Keratinocyte (primary cell): ENCODE results near the gene DEXI. TPM values are rescaled to one million over a fixed set of nuclear protein-coding genes. Genes with fewer than 3 reads are reported as not detected.

ENCODE experiments used
- DNase-seq: peaks from one replicate; pipeline ENCODE4 v3.0.0-alpha.2; 2011; ENCODE audit warnings: low read depth, missing footprints, low spot score
- FAIRE-seq: peaks from 2 replicates; lab custom pipeline; 2011; peaks lifted over from hg19 to GRCh38; lab: Jason Lieb, UNC
- H2AFZ ChIP-seq: 2 replicates; pipeline ENCODE4 v1.6.0; 2012; ENCODE audit warnings: low read length, control low read depth, inconsistent platforms; ENCODE audit not compliant: control insufficient read depth
- H3K27ac ChIP-seq: 2 replicates; pipeline ENCODE4 v1.5.1; 2011; ENCODE audit warnings: low read length; ENCODE audit not compliant: control insufficient read depth, insufficient read depth
- H3K27me3 ChIP-seq: 3 replicates; pipeline ENCODE4 v1.6.0; 2011; ENCODE audit warnings: low read length; ENCODE audit not compliant: control insufficient read depth, insufficient read depth; ENCODE audit errors: extremely low read depth
- H3K36me3 ChIP-seq, 2 experiments: 2 replicates in 1 of 2; 3 replicates in 1 of 2; pipeline ENCODE4 v1.5.1; 2011; ENCODE audit warnings: low read length in 2 of 2, mild to moderate bottlenecking in 1 of 2; ENCODE audit not compliant: control insufficient read depth in 2 of 2, insufficient read depth in 2 of 2; ENCODE audit errors: extremely low read depth in 1 of 2
- H3K4me1 ChIP-seq: 3 replicates; pipeline ENCODE4 v1.5.1; 2011; ENCODE audit warnings: low read length; ENCODE audit not compliant: control insufficient read depth, insufficient read depth; ENCODE audit errors: extremely low read depth
- H3K4me2 ChIP-seq: 3 replicates; pipeline ENCODE4 v1.6.0; 2011; ENCODE audit warnings: low read depth, low read length; ENCODE audit not compliant: control insufficient read depth, insufficient read depth; ENCODE audit errors: extremely low read depth
- H3K4me3 ChIP-seq, 3 experiments: fragments of 200-600 bp in 1 of 3; sonication (generic) in 1 of 3; 2 replicates in 2 of 3; 3 replicates in 1 of 3; pipeline ENCODE4 v1.5.1; 2011 to 2016; ENCODE audit warnings: low read length in 3 of 3, mild to moderate bottlenecking in 3 of 3, control low read depth in 2 of 3, inconsistent platforms in 1 of 3, low read depth in 1 of 3, mixed read lengths in 1 of 3, mixed run types in 1 of 3, moderate library complexity in 1 of 3; ENCODE audit not compliant: control insufficient read depth in 2 of 3, insufficient read depth in 2 of 3; ENCODE audit errors: extremely low read depth in 1 of 3
- H3K79me2 ChIP-seq: 2 replicates; pipeline ENCODE4 v1.6.0; 2012; ENCODE audit warnings: low read length; ENCODE audit not compliant: control insufficient read depth, insufficient read depth
- H3K9ac ChIP-seq: 3 replicates; pipeline ENCODE4 v1.6.0; 2011; ENCODE audit warnings: low read length; ENCODE audit not compliant: control insufficient read depth, insufficient read depth; ENCODE audit errors: extremely low read depth
- H3K9me1 ChIP-seq: 3 replicates; pipeline ENCODE4 v1.6.0; 2011; ENCODE audit warnings: low read length; ENCODE audit not compliant: control insufficient read depth, insufficient read depth; ENCODE audit errors: extremely low read depth
- H3K9me3 ChIP-seq: 2 replicates; pipeline ENCODE4 v1.5.1; 2012; ENCODE audit warnings: low read depth, low read length; ENCODE audit not compliant: control insufficient read depth
- H4K20me1 ChIP-seq: 3 replicates; pipeline ENCODE4 v1.6.0; 2011; ENCODE audit warnings: low read length; ENCODE audit not compliant: control insufficient read depth, insufficient read depth; ENCODE audit errors: extremely low read depth
- CTCF ChIP-seq, 3 experiments: IDR thresholded peaks in 1 of 3; conservative IDR thresholded peaks in 1 of 3; optimal IDR thresholded peaks in 1 of 3; 2 replicates in 2 of 3; 3 replicates in 1 of 3; pipeline versions ENCODE3 to v1.5.1; 2011; ENCODE audit warnings: low read length in 3 of 3, mild to moderate bottlenecking in 3 of 3, moderate library complexity in 2 of 3, control low read depth in 1 of 3, inconsistent platforms in 1 of 3; ENCODE audit not compliant: insufficient read depth in 2 of 3; ENCODE audit errors: extremely low read depth in 1 of 3
- EZH2 ChIP-seq: IDR thresholded peaks from one replicate; pipeline ENCODE4 v1.6.1; 2012; ENCODE audit warnings: inconsistent platforms, mild to moderate bottlenecking, low read length, moderate library complexity
- dilution Hi-C: fragments of 300-500 bp; cut with MboI; formaldehyde crosslinking; loops from one replicate; pipeline ENCODE4 v1.7.0; 2020; ENCODE audit warnings: low sequenced_read_pairs; ENCODE audit not compliant: extremely low pct_ligation_motif_present
- polyA plus RNA-seq, 5 experiments: library from polyadenylated mRNA; depleted of rRNA in 3 of 5; stranded (reverse) in 3 of 5; stranded (forward) in 1 of 5; unstranded in 1 of 5; fragments of >200 nt; gene quantifications; 1 replicate in 1 of 5; 2 replicates in 3 of 5; 3 replicates in 1 of 5; pipeline versions ENCODE4 v1.2.1 to v1.2.3, GENCODE V29; 2011 to 2012; ENCODE audit warnings: missing spikeins in 2 of 5, low read depth in 1 of 5, low replicate concordance in 1 of 5

Gene DEXI
- polyA plus RNA-seq, 1 donor (not counting 4 experiments of a cell fraction or from before 2014, with no cell fraction given): 25.9 TPM

GRCh38 chr16:10951026-10951425 is 8.8 kb upstream of the DEXI start:
- no peaks in the 10 kb centered on the region for H3K27me3 ChIP-seq
- H2AFZ ChIP-seq: no peak overlapping the region
- H3K4me2 ChIP-seq: no peak overlapping the region
- peaks cover 15% of the 10 kb centered on the region for H4K20me1 ChIP-seq
- peaks cover 27% of the 10 kb centered on the region for H3K4me1 ChIP-seq
- no peaks in the 10 kb centered on the region for H3K36me3 ChIP-seq
- H3K9me3 ChIP-seq: no peaks in the 10 kb centered on the region
- no peak overlapping the region for H3K4me3 ChIP-seq
- H3K27ac ChIP-seq: no peak overlapping the region
- H3K79me2 ChIP-seq: peaks cover 60% of the 10 kb centered on the region
- TF ChIP-seq CTCF (optimal IDR thresholded peaks at IDR 0.05 in 1 of 3, IDR thresholded peaks at IDR 0.05 in 1 of 3, conservative IDR thresholded peaks at IDR 0.05 in 1 of 3; ENCODE audit: extremely low read depth in 1 of 3, insufficient read depth in 2 of 3, low read length in 3 of 3) (no peak), EZH2 (no peak)
- H3K9ac ChIP-seq: no peak overlapping the region
- DNase-seq (no peak), FAIRE-seq (no peak)
- dilution Hi-C loops: no loop called here
- peaks cover 9% of the 10 kb centered on the region for H3K9me1 ChIP-seq

- Histone ChIP-seq H2AFZ (no peak overlapping the region), H3K4me3 (no peak overlapping the region), H3K79me2 (peaks cover 61% of the 10 kb centered on the region), H3K9ac (no peak overlapping the region), H3K9me3 (no peaks in the 10 kb centered on the region), H3K36me3 (no peaks in the 10 kb centered on the region), H3K27ac (peak overlapping the region; percentile 22), H3K4me2 (peak overlapping the region; percentile 38), H3K27me3 (no peaks in the 10 kb centered on the region), H3K9me1 (peaks cover 9% of the 10 kb centered on the region), H4K20me1 (peaks cover 15% of the 10 kb centered on the region), H3K4me1 (peaks cover 34% of the 10 kb centered on the region)
- DNase-seq: no peak
- no peak for TF ChIP-seq EZH2
- no peak for FAIRE-seq
- dilution Hi-C loops: no loop called here
Measured at GRCh38 chr16:10950393-10950792, 8.1 kb upstream of the DEXI start.

DNA sequence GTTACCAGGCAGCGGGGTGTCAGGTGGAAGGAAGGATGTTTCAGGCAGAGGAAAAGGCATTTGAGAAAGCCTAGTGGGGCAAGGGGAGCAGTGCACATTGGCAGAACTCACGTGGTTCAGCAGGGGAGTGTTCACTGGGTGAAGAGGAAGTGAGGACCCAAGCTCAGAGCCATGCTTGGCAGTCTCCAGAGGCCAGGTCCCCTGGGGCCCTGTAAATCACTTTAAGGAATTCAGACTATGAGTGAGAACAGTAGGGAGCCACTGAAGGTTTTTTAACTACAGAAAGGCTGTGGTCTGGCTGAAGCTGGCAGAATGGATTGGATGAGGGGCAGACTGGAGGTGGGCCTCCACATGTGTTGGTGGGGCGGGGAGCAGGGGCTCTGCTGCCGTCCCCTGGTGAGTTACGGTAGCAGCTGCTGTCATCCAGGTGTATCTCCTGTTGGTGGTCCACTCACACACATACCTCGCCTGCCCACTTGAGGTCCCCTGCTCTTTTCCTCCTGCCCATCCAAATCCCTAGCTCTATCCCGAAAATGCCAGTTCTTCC is 7.2 kb upstream of the DEXI start:
- H3K36me3 ChIP-seq: no peaks in the 10 kb centered on the region
- no peak for DNase-seq

More for the DNA sequence above, 7.2 kb upstream of the DEXI start:
- dilution Hi-C loops: no loop called here
- H3K79me2 ChIP-seq: peaks cover 61% of the 10 kb centered on the region
- H3K4me3 ChIP-seq: no peak overlapping the region
- no peak overlapping the region for H2AFZ ChIP-seq
- peaks cover 9% of the 10 kb centered on the region for H3K9me1 ChIP-seq
- no peaks in the 10 kb centered on the region for H3K9me3 ChIP-seq
- no peaks in the 10 kb centered on the region for H3K27me3 ChIP-seq
- no peak overlapping the region for H3K4me2 ChIP-seq
- peaks cover 36% of the 10 kb centered on the region for H3K4me1 ChIP-seq
- TF ChIP-seq CTCF (optimal IDR thresholded peaks at IDR 0.05 in 1 of 3, IDR thresholded peaks at IDR 0.05 in 1 of 3, conservative IDR thresholded peaks at IDR 0.05 in 1 of 3; ENCODE audit: extremely low read depth in 1 of 3, insufficient read depth in 2 of 3, low read length in 3 of 3): peak in 1 of 3 experiments; percentile 9
- TF ChIP-seq EZH2: no peak
- H3K9ac ChIP-seq: no peak overlapping the region
- H3K27ac ChIP-seq: no peak overlapping the region
- FAIRE-seq: no peak
- peaks cover 14% of the 10 kb centered on the region for H4K20me1 ChIP-seq
